LNCAP (cell line): ENCODE data around the gene SCNN1A.

Source experiments
- CTCF ChIP-seq: fragments of 450-650 bp; IDR thresholded peaks from 2 replicates; pipeline ENCODE4 v1.5.1; 2017; ENCODE audit warnings: mild to moderate bottlenecking

The SCNN1A gene

GRCh38 chr12:6358881-6359280 is 16.5 kb downstream of the SCNN1A start:
- no peak for TF ChIP-seq CTCF

GRCh38 chr12:6356374-6356820 is 19.0 kb downstream of the SCNN1A start:
- TF ChIP-seq CTCF = no peak

- no peak; the same call in 1 of the 2 replicates for TF ChIP-seq CTCF
Observed at GRCh38 chr12:6355491-6356373, 19.6 kb downstream of the SCNN1A start.

GRCh38 chr12:6354495-6355393 is 20.6 kb downstream of the SCNN1A start:
- no peak for TF ChIP-seq CTCF

GRCh38 chr12:6352193-6353173 is 22.9 kb downstream of the SCNN1A start:
- no peak for TF ChIP-seq CTCF

- TF ChIP-seq CTCF = no peak
Observed at GRCh38 chr12:6351622-6352021, 23.7 kb downstream of the SCNN1A start.
